Mammary epithelial cell (primary cell): ENCODE measurements around the gene PITRM1.

Experiments used
- CTCF ChIP-seq, 2 donors: IDR thresholded peaks in 1 of 2; conservative IDR thresholded peaks in 1 of 2; 2 replicates each; pipeline ENCODE4 v1.5.1; 2011 to 2012; ENCODE audit warnings: inconsistent platforms in 2 of 2, low read length in 2 of 2, mild to moderate bottlenecking in 2 of 2, control low read depth in 1 of 2, low read depth in 1 of 2; ENCODE audit not compliant: insufficient read depth in 1 of 2; ENCODE audit errors: extremely low read depth in 1 of 2
- EZH2 ChIP-seq: IDR thresholded peaks from 2 replicates; pipeline ENCODE4 v1.6.1; 2012; ENCODE audit warnings: low read length, inconsistent platforms, borderline replicate concordance

- TF ChIP-seq EZH2 (no peak), CTCF (conservative IDR thresholded peaks at IDR 0.05 in 1 of 2, IDR thresholded peaks at IDR 0.05 in 1 of 2; ENCODE audit: extremely low read depth in 1 of 2, insufficient read depth in 1 of 2, low read depth in 1 of 2, low read length in 2 of 2) (no peak)
Measured at GRCh38 chr10:3135006-3135405, 37.6 kb downstream of the PITRM1 start.
